Measurements from ENCODE around the gene FANCI. TPM values are rescaled to one million over a fixed set of nuclear protein-coding genes. Genes with fewer than 3 reads are reported as not detected.

FANCI gene
- total RNA-seq, 2 experiments from 2014 or later = 180 TPM

GRCh38 chr15:89362203-89363101 is 118.7 kb downstream of the FANCI start:
- ChIA-PET POLR2A (no interaction called here), CTCF (interaction anchor here (0.8 to 9.5 kb wide), 3 partner anchors 19 to 81 kb away, joined by 3 to 165 read pairs (median 149); no protein-coding TSS in a partner anchor)
- DNase-seq = no peak
- TF ChIP-seq CTCF (IDR thresholded peaks at IDR 0.05) = no peak
- Mint-ChIP-seq H3K36me3 (ENCODE audit: low read depth) (no peaks in the 10 kb centered on the region), H3K4me3 (no peak overlapping the region), H3K27me3 (peaks cover 86% of the 10 kb centered on the region), H3K4me1 (ENCODE audit: low read depth) (peaks cover 8% of the 10 kb centered on the region), H3K27ac (no peak overlapping the region), H3K9me3 (no peaks in the 10 kb centered on the region)
- intact Hi-C loops (cut with micrococcal nuclease) = no loop called here
- ATAC-seq = no peak

GRCh38 chr15:89363133-89363532 is 119.4 kb downstream of the FANCI start:
- DNase-seq (no peak), ATAC-seq (no peak)
- no peaks in the 10 kb centered on the region for H3K36me3 Mint-ChIP-seq (ENCODE audit: low read depth)
- peaks cover 81% of the 10 kb centered on the region for H3K27me3 Mint-ChIP-seq
- no peak overlapping the region for H3K27ac Mint-ChIP-seq
- peaks cover 9% of the 10 kb centered on the region for H3K4me1 Mint-ChIP-seq (ENCODE audit: low read depth)
- ChIA-PET CTCF (interaction anchor here (9.0 to 9.5 kb wide), 2 partner anchors 18 to 54 kb away, joined by 149 to 165 read pairs; no protein-coding TSS in a partner anchor), POLR2A (no interaction called here)
- H3K4me3 Mint-ChIP-seq = no peak overlapping the region
- TF ChIP-seq CTCF (IDR thresholded peaks at IDR 0.05) = no peak
- H3K9me3 Mint-ChIP-seq = no peaks in the 10 kb centered on the region
- intact Hi-C loops (cut with micrococcal nuclease) = no loop called here

- H3K9me3 Mint-ChIP-seq = no peaks in the 10 kb centered on the region
- ATAC-seq = no peak
- CTCF ChIA-PET = interaction anchor here (1.0 to 9.5 kb wide), 2 partner anchors 54 to 66 kb away, joined by 3 to 149 read pairs; no protein-coding TSS in a partner anchor
- no peak overlapping the region for H3K4me3 Mint-ChIP-seq
- H3K36me3 Mint-ChIP-seq (ENCODE audit: low read depth) = no peaks in the 10 kb centered on the region
- POLR2A ChIA-PET = no interaction called here
- H3K27me3 Mint-ChIP-seq = peaks cover 81% of the 10 kb centered on the region
- H3K27ac Mint-ChIP-seq = no peak overlapping the region
- peaks cover 9% of the 10 kb centered on the region for H3K4me1 Mint-ChIP-seq (ENCODE audit: low read depth)
- intact Hi-C loops (cut with micrococcal nuclease) = no loop called here
- no peak for TF ChIP-seq CTCF (IDR thresholded peaks at IDR 0.05)
- DNase-seq = no peak
Observed at GRCh38 chr15:89363770-89364169, 120.0 kb downstream of the FANCI start.

GRCh38 chr15:89364341-89364740 is 120.6 kb downstream of the FANCI start:
- POLR2A ChIA-PET = interaction anchor here (1.3 kb wide), 1 partner anchor 44 kb away, joined by 3 read pairs; no protein-coding TSS in a partner anchor
- DNase-seq = no peak
- no peak overlapping the region for H3K4me3 Mint-ChIP-seq
- H3K4me1 Mint-ChIP-seq (ENCODE audit: low read depth) = peaks cover 9% of the 10 kb centered on the region
- H3K36me3 Mint-ChIP-seq (ENCODE audit: low read depth) = no peaks in the 10 kb centered on the region
- intact Hi-C loops (cut with micrococcal nuclease) = no loop called here
- peaks cover 84% of the 10 kb centered on the region for H3K27me3 Mint-ChIP-seq
- CTCF ChIA-PET = interaction anchor here (1.0 to 9.5 kb wide), 2 partner anchors 53 to 66 kb away, joined by 3 to 149 read pairs; no protein-coding TSS in a partner anchor
- TF ChIP-seq CTCF (IDR thresholded peaks at IDR 0.05) = no peak
- H3K9me3 Mint-ChIP-seq = no peaks in the 10 kb centered on the region
- no peak for ATAC-seq
- no peak overlapping the region for H3K27ac Mint-ChIP-seq

Measured in activated CD8-positive, alpha-beta T cell treated with anti-CD3 and anti-CD28 coated beads for 36 hours (primary cell).